ENCODE results near the gene KRI1.
A peak's percentile ranks its signal among the peaks of the same experiment; 100 is the strongest.

Gene KRI1

GRCh38 chr19:10565567-10566407 is at the start of gene KRI1:
Gene KRI1 (minus strand): TSS chr19:10566010. CDS start chr19:10565999, 11 bp downstream.
- DNase-seq (ENCODE audit: low read depth, low spot score), result peak; percentile 99

DNA sequence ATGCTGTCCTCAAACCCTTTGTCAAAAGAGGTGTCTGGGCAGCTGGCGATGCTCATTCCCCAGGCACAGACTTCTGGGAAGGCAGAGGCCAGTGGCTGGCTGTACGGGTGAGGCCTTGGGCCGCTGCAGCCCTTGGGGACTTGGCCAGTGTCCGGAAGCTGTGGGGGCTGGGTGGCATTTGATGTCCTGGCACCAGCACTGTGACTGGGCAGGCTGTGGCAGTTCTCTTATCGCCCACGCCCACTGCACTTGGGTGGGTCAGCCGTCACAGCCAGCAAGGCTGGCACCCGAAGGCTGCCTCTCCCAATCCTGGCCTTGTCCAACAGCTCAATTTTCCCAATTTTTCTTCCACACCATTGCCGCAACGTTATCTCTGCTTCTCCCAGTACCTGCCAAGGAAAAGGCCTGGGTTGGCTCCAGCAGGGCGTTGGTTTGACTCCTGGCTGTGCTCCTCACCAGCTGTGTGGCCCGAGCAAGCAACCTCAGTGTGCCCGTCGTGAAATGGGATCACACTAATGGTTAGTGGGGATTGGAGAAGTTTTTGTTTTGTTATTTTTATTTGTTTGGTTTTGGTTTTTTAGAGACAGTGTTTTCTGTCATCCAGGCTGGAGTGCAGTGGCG is 46.8 kb upstream of the KRI1 start:
- DNase-seq (ENCODE audit: low read depth, low spot score), result no peak

DNA sequence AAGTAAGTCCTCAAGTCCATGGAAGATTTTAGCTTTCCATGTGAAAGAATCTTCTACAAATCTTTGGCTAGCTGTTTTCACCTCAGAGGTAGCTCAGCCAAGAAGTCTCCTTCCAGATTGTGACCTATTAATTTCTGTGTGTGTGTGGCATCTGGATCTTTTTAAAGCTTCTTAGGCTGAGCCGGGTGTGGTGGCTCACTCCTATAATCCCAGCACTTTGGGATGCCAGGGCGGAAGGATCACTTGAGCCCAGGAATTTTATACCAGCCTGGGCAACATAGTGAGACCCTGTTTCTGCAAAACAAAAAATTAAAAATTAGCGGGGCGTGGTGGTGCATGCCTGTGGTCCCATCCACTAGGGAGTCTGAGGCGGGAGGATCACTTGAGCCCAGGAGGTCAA is 46.1 kb upstream of the KRI1 start:
- DNase-seq (ENCODE audit: low read depth, low spot score), result no peak

- no peak for DNase-seq (ENCODE audit: low read depth, low spot score)
Measured at GRCh38 chr19:10604460-10604980, 38.7 kb upstream of the KRI1 start.

DNA sequence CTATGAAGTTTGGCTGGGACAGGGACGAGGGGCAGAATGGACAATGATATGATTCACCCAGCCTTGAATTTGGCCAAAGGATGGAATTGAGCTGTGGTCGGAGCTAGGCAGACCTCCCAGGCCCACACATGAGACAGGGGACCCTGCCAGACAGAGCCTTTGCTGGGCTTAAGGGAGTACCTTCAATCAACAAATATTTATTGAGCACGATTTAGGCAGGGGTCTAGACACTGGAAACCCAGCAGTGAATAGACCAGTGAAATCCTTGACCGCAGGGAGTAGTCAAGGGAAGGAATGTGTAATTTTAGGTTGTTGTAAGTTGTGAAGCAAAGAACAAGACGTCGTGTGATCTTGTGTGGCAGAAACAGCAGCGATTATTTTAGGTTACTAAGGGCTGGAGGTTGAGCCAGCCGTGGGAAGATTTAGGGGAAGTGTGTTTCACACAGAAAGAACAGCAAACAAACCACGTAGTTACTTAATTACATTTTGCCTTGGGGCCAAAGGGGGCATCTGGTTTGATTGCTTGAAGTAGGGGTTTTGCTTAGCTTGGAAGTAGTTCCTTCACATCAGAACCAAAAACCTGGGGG is 38.2 kb upstream of the KRI1 start:
- peak; percentile 23 for DNase-seq (ENCODE audit: low read depth, low spot score)

DNA sequence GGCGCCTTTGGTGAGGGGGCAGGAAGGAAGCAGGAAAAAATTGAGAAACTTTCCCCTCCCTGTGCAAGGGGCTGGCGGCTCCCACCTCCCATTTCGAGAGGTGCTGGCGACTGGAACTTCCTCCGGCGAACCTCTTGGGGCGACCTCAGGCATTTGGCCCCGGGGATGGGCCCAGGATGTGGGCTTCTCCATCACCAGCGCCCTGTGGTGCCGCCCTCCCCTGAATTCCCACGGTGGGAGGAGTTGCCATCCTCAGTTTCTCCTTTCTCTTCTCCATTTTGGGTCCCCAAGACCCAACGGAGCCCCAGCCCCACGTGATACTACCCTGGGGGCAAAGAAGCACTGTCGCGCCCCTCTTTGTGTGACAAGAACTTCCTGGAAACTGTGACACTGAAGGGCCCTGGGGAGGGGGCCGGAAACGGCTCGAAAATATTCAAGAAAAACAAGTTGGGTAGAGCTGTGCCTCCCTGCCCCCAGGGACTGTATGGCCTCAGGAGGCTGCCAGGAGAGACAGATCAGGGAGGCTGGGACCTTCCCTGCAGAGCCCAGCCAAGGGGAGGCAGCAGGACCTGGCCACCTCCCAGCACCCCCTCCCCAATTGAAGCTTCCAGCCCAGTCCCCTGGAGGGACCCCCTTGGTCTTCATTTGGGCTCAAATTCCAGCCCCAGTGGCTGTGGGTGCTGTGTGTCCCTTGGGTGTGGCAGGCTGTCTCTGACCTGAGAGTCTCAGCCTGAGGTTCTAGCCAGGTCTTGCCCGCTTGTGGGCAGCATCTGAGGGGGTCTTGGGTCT is 37.5 kb upstream of the KRI1 start:
- DNase-seq (ENCODE audit: low read depth, low spot score), result peak; percentile 49

- DNase-seq (ENCODE audit: low read depth, low spot score), result peak; percentile 87
Measured at GRCh38 chr19:10602330-10603083, 36.7 kb upstream of the KRI1 start.

GRCh38 chr19:10601999-10602329 is 36.2 kb upstream of the KRI1 start:
- DNase-seq (ENCODE audit: low read depth, low spot score), result no peak

DNA sequence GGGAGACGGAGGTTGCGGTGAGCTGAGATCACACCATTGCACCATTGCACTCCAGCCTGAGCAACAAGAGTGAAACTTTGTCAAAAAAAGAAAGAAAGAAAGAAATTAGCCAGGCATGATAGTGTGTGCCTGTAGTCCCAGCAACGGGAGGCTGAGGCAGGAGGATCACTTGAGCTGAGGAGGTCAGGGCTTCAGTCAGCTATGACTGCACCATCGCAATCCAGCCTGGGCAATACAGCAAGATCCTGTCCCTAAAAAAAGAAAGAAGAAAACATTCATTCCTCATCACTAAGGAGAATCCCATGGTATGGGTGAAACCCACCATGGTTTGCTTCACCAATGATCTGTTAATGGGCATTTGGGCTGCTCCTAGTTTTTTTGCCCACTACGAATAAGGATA is 34.3 kb upstream of the KRI1 start:
- no peak for DNase-seq (ENCODE audit: low read depth, low spot score)

DNA sequence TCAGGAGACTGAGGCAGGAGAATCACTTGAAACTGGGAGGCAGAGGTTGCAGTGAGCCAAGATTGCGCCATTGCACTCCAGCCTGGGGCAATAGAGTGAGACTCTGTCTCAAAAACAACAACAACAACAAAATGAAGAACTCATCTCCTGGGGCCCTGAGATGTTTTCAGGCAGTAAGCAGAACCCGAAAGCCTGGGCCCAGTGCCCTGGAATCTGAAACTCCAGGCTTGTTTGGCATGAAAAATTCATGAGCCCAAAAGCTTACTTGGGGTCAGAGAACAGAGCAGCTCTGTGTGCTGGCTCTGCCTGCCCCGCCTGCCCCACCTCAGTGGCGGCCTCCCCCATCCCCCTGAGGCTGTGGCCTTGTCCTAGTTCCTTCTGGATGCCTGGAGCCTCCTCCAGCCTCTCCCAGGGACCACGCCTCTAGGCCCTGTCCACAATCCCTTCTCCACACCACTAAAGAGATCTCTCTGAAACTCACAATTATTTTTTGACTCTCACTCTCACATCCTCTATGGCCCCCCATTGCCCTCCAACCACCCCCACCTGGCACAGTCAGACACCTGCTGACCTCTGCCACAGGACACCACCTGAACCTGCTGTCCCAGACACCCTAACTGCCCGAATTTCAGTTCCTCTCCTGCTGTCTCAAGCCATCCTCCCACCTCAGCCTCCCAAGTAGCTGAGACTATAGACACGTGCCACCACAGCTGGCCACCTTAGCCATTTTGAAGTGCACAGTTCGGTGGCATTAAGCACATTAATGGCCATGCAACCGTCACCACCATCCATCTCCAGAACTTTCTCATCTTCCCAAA is 28.2 kb upstream of the KRI1 start:
- peak; percentile 71 for DNase-seq (ENCODE audit: low read depth, low spot score)

DNA sequence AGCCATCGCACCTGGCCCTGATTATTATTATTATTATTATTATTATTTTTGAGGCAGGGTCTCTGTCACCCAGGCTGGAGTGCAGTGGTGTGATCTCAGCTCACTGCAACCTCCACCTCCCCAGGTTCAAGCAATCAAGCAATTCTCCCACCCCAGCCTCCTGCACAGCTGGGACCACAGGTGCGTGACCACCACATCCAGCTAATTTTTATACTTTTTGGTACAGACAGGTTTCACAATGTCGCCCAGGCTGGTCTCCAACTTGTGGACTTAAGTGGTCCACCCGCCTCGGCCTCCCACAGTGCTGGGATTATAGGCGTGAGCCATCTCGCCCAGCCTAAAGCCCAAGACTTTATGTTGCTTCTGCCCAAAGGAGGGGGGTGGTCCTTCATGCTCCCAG is 27.3 kb upstream of the KRI1 start:
- DNase-seq (ENCODE audit: low read depth, low spot score), result no peak

GRCh38 chr19:10587839-10588150 is 22.0 kb upstream of the KRI1 start:
- no peak for DNase-seq (ENCODE audit: low read depth, low spot score)

GRCh38 chr19:10587022-10587838 is 21.4 kb upstream of the KRI1 start, which contains the start of gene AP1M2:
Gene AP1M2 (minus strand): TSS chr19:10587312. CDS start chr19:10587231, 81 bp downstream.
- no peak for DNase-seq (ENCODE audit: low read depth, low spot score)

- DNase-seq (ENCODE audit: low read depth, low spot score), result no peak
Measured at GRCh38 chr19:10586396-10586795, 20.6 kb upstream of the KRI1 start.

GRCh38 chr19:10583036-10583776 is 17.4 kb upstream of the KRI1 start:
- DNase-seq (ENCODE audit: low read depth, low spot score), result no peak

DNA sequence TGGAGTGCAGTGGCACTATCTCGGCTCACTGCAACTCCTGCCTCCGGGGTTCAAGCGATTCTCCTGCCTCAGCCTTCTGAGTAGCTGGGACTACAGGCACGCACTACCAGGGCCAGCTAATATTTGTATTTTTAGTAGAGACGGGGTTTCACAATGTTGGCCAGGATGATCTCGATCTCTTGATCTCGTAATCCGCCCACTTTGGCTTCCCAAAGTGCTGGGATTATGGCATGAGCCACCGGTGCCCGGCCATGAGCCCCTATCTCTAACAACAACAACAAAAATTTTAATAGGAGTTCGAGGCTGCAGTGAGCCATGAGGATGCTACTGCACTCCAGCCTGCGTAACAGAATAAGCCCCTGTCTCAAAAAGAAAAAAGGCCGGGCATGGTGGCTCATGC is 16.3 kb upstream of the KRI1 start:
- DNase-seq (ENCODE audit: low read depth, low spot score), result no peak

DNA sequence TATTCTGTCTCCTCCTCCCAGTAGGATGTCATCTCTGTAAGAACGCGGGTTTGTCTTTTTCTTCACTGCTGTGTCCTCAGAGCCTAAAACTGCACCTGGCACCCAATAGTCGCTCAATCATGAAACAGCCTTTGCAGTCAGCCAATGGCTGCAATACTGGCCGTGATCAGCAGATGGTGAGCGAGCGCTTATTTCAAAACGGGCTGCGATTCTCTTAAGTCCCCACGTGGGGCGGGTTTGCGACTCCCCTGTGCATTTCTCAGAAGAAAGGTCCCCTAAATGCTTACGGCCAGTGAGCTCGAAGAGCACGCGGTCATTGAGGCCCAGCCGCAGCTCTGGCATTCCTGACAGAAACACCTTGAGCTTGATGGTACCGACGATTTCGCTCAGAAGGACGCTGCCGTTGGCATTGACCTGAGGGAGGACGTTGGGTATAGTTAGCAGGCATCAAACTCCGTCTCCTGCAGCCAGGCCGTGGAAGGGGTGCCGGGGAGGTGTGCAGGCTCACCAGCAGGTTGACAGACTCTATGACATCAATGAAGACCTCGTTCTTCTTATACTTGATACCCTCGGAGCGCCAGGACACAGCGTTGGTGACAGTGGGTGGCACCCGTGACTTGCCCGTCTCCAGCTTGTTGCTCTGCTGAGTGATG is 15.3 kb upstream of the KRI1 start:
- DNase-seq (ENCODE audit: low read depth, low spot score), result peak; percentile 94

- DNase-seq (ENCODE audit: low read depth, low spot score), result no peak
Measured at GRCh38 chr19:10577951-10578350, 12.1 kb upstream of the KRI1 start.
